Activated naive CD4-positive, alpha-beta T cell treated with anti-CD3 and anti-CD28 coated beads for 36 hours (primary cell): ENCODE measurements around the gene SLC25A51. TPM values are rescaled to one million over a fixed set of nuclear protein-coding genes. Genes with fewer than 3 reads are reported as not detected.

Experiments
- CTCF ChIA-PET: fragments of 350-600 bp; sonication (Branson Sonifier 250); formaldehyde crosslinking; loops from one replicate; lab custom pipeline; 2021; ENCODE audit warnings: antibody characterized with exemption; lab: Charles Lee
- DNase-seq: peaks from one replicate; pipeline ENCODE4 v3.0.0-alpha.2; 2020
- H3K27ac Mint-ChIP-seq: one replicate; pipeline ENCODE4 v1.8.0; 2021; ENCODE audit warnings: mild to moderate bottlenecking, mixed read lengths
- H3K27me3 Mint-ChIP-seq: one replicate; pipeline ENCODE4 v1.8.0; 2021; ENCODE audit warnings: low read depth, mixed read lengths
- H3K36me3 Mint-ChIP-seq: one replicate; pipeline ENCODE4 v1.8.0; 2021; ENCODE audit warnings: low read depth, mixed read lengths
- H3K4me1 Mint-ChIP-seq: one replicate; pipeline ENCODE4 v1.8.0; 2021; ENCODE audit warnings: low read depth, mixed read lengths
- H3K4me3 Mint-ChIP-seq: one replicate; pipeline ENCODE4 v1.8.0; 2021; ENCODE audit warnings: mild to moderate bottlenecking, moderate library complexity, mixed read lengths
- H3K9me3 Mint-ChIP-seq: one replicate; pipeline ENCODE4 v1.8.0; 2021; ENCODE audit warnings: mixed read lengths
- intact Hi-C: fragments of 100-400 bp; cut with micrococcal nuclease; formaldehyde crosslinking; loops from one replicate; pipeline ENCODE4 v1.15.1; 2023
- total RNA-seq, 2 experiments: library from RNA; stranded (reverse); gene quantifications; one replicate each; pipeline ENCODE4 v1.2.3, GENCODE V29; 2021

Gene SLC25A51
- total RNA-seq, 2 experiments from 2014 or later: 20.0 to 20.3 TPM

- Mint-ChIP-seq H3K4me3 (no peak overlapping the region), H3K36me3 (no peaks in the 10 kb centered on the region), H3K27me3 (no peaks in the 10 kb centered on the region), H3K27ac (no peak overlapping the region), H3K4me1 (no peaks in the 10 kb centered on the region), H3K9me3 (no peaks in the 10 kb centered on the region)
- DNase-seq: no peak
- intact Hi-C loops: no loop called here
- CTCF ChIA-PET: no interaction called here
Measured at GRCh38 chr9:37944671-37945481, 40.9 kb upstream of the SLC25A51 start.

GRCh38 chr9:37944266-37944650, 40.3 kb upstream of the SLC25A51 start:
- intact Hi-C loops: no loop called here
- CTCF ChIA-PET: no interaction called here
- no peak overlapping the region for H3K4me3 Mint-ChIP-seq
- DNase-seq: no peak
- H3K27me3 Mint-ChIP-seq: no peaks in the 10 kb centered on the region
- no peaks in the 10 kb centered on the region for H3K36me3 Mint-ChIP-seq
- H3K9me3 Mint-ChIP-seq: no peaks in the 10 kb centered on the region
- no peak overlapping the region for H3K27ac Mint-ChIP-seq
- H3K4me1 Mint-ChIP-seq: no peaks in the 10 kb centered on the region

GRCh38 chr9:37943345-37944265, 39.7 kb upstream of the SLC25A51 start:
- H3K36me3 Mint-ChIP-seq: no peaks in the 10 kb centered on the region
- intact Hi-C loops: no loop called here
- H3K4me1 Mint-ChIP-seq: no peaks in the 10 kb centered on the region

GRCh38 chr9:37942621-37943344, 38.9 kb upstream of the SLC25A51 start:
- Mint-ChIP-seq H3K4me1 (no peaks in the 10 kb centered on the region), H3K36me3 (no peaks in the 10 kb centered on the region)
- CTCF ChIA-PET: no interaction called here

More at GRCh38 chr9:37943345-37944265, 39.7 kb upstream of the SLC25A51 start:
- no peak overlapping the region for H3K27ac Mint-ChIP-seq
- no peaks in the 10 kb centered on the region for H3K27me3 Mint-ChIP-seq
- no peak overlapping the region for H3K4me3 Mint-ChIP-seq
- H3K9me3 Mint-ChIP-seq: no peaks in the 10 kb centered on the region
- CTCF ChIA-PET: no interaction called here
- DNase-seq: no peak

GRCh38 chr9:37941253-37941652, 37.3 kb upstream of the SLC25A51 start:
- intact Hi-C loops: no loop called here
- H3K27me3 Mint-ChIP-seq: no peaks in the 10 kb centered on the region
- H3K4me1 Mint-ChIP-seq: no peaks in the 10 kb centered on the region

More at GRCh38 chr9:37942621-37943344, 38.9 kb upstream of the SLC25A51 start:
- intact Hi-C loops: no loop called here
- no peak for DNase-seq
- Mint-ChIP-seq H3K9me3 (no peaks in the 10 kb centered on the region), H3K4me3 (no peak overlapping the region), H3K27me3 (no peaks in the 10 kb centered on the region), H3K27ac (no peak overlapping the region)

GRCh38 chr9:37939575-37940095, 35.7 kb upstream of the SLC25A51 start:
- intact Hi-C loops: no loop called here
- Mint-ChIP-seq H3K4me3 (no peak overlapping the region), H3K27ac (no peak overlapping the region), H3K4me1 (no peaks in the 10 kb centered on the region), H3K27me3 (no peaks in the 10 kb centered on the region), H3K36me3 (no peaks in the 10 kb centered on the region), H3K9me3 (no peaks in the 10 kb centered on the region)
- CTCF ChIA-PET: no interaction called here
- DNase-seq: no peak

More at GRCh38 chr9:37941253-37941652, 37.3 kb upstream of the SLC25A51 start:
- H3K36me3 Mint-ChIP-seq: no peaks in the 10 kb centered on the region
- H3K4me3 Mint-ChIP-seq: no peak overlapping the region
- no peak for DNase-seq
- no peaks in the 10 kb centered on the region for H3K9me3 Mint-ChIP-seq
- CTCF ChIA-PET: no interaction called here
- H3K27ac Mint-ChIP-seq: no peak overlapping the region

GRCh38 chr9:37938121-37938891, 34.4 kb upstream of the SLC25A51 start:
- no peak overlapping the region for H3K27ac Mint-ChIP-seq
- DNase-seq: no peak
- H3K9me3 Mint-ChIP-seq: no peaks in the 10 kb centered on the region
- CTCF ChIA-PET: interaction anchor here (1.5 kb wide), 1 partner anchor 25 kb away, joined by 3 read pairs; no protein-coding TSS in a partner anchor
- H3K4me1 Mint-ChIP-seq: no peaks in the 10 kb centered on the region
- intact Hi-C loops: no loop called here
- H3K36me3 Mint-ChIP-seq: no peaks in the 10 kb centered on the region
- H3K4me3 Mint-ChIP-seq: no peak overlapping the region
- no peaks in the 10 kb centered on the region for H3K27me3 Mint-ChIP-seq

GRCh38 chr9:37937366-37937765, 33.4 kb upstream of the SLC25A51 start:
- DNase-seq: no peak
- no peaks in the 10 kb centered on the region for H3K27me3 Mint-ChIP-seq
- H3K9me3 Mint-ChIP-seq: no peaks in the 10 kb centered on the region
- intact Hi-C loops: no loop called here
- H3K4me3 Mint-ChIP-seq: no peak overlapping the region
- no peaks in the 10 kb centered on the region for H3K36me3 Mint-ChIP-seq
- no peaks in the 10 kb centered on the region for H3K4me1 Mint-ChIP-seq
- H3K27ac Mint-ChIP-seq: no peak overlapping the region
- CTCF ChIA-PET: interaction anchor here (1.5 kb wide), 1 partner anchor 24 kb away, joined by 3 read pairs; no protein-coding TSS in a partner anchor

- CTCF ChIA-PET: interaction anchor here (1.5 kb wide), 1 partner anchor 23 kb away, joined by 3 read pairs; no protein-coding TSS in a partner anchor
- Mint-ChIP-seq H3K4me1 (no peaks in the 10 kb centered on the region), H3K27ac (no peak overlapping the region), H3K9me3 (no peaks in the 10 kb centered on the region), H3K4me3 (no peak overlapping the region), H3K27me3 (no peaks in the 10 kb centered on the region), H3K36me3 (no peaks in the 10 kb centered on the region)
- intact Hi-C loops: no loop called here
- DNase-seq: no peak
Measured at GRCh38 chr9:37936965-37937364, 33.0 kb upstream of the SLC25A51 start.

- no peak for DNase-seq
- no peaks in the 10 kb centered on the region for H3K9me3 Mint-ChIP-seq
- no peak overlapping the region for H3K27ac Mint-ChIP-seq
- CTCF ChIA-PET: interaction anchor here (1.5 kb wide), 1 partner anchor 23 kb away, joined by 3 read pairs; no protein-coding TSS in a partner anchor
- intact Hi-C loops: no loop called here
- no peaks in the 10 kb centered on the region for H3K27me3 Mint-ChIP-seq
- H3K36me3 Mint-ChIP-seq: no peaks in the 10 kb centered on the region
- H3K4me3 Mint-ChIP-seq: no peak overlapping the region
- no peaks in the 10 kb centered on the region for H3K4me1 Mint-ChIP-seq
Measured at GRCh38 chr9:37936376-37936775, 32.4 kb upstream of the SLC25A51 start.

- Mint-ChIP-seq H3K4me3 (no peak overlapping the region), H3K9me3 (no peaks in the 10 kb centered on the region), H3K27ac (no peak overlapping the region), H3K4me1 (no peaks in the 10 kb centered on the region), H3K36me3 (no peaks in the 10 kb centered on the region), H3K27me3 (no peaks in the 10 kb centered on the region)
- intact Hi-C loops: no loop called here
- DNase-seq: no peak
- CTCF ChIA-PET: no interaction called here
Measured at GRCh38 chr9:37935096-37935495, 31.2 kb upstream of the SLC25A51 start.
